Transverse colon (tissue), 3 donors: ENCODE measurements around the gene NXPH4.

Experiments used
- POLR2A ChIP-seq: fragments of 450-650 bp; IDR thresholded peaks from one replicate; pipeline ENCODE4 v1.6.1; 2016; ENCODE audit warnings: antibody characterized with exemption, mild to moderate bottlenecking, moderate library complexity
- TF ChIP-seq, protein P1 (sequence below), 5 experiments: fragments of 200-600 bp in 3 of 5; fragments of 450-650 bp in 2 of 5; sonication (generic) in 3 of 5; IDR thresholded peaks; 1 replicate in 2 of 5; 2 replicates in 3 of 5; pipeline ENCODE4 v1.5.1; 2016 to 2017; ENCODE audit warnings: antibody characterized with exemption in 5 of 5, inconsistent platforms in 3 of 5, mild to moderate bottlenecking in 2 of 5, moderate library complexity in 1 of 5

DNA sequence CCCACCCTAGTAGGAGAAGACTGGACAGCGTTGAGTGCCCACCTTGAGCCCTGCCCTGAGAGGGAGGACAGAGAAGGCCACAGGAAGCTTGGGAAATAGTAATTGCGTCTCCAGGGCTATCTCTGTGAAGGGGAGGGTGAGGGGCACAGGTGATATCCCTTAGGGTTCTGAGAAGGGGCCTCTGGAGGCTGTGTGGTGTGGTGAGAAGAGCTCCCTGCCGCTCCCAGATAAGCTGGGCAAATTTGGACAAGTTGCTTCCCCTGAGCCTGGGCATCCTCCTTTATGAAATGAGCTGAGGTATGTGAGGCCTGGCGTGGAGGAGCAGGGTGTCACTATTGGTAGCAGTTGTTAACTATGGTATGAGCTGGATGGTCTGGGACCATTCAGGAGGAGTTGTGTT is 45.7 kb upstream of the NXPH4 start:
- TF ChIP-seq, protein P1, sequence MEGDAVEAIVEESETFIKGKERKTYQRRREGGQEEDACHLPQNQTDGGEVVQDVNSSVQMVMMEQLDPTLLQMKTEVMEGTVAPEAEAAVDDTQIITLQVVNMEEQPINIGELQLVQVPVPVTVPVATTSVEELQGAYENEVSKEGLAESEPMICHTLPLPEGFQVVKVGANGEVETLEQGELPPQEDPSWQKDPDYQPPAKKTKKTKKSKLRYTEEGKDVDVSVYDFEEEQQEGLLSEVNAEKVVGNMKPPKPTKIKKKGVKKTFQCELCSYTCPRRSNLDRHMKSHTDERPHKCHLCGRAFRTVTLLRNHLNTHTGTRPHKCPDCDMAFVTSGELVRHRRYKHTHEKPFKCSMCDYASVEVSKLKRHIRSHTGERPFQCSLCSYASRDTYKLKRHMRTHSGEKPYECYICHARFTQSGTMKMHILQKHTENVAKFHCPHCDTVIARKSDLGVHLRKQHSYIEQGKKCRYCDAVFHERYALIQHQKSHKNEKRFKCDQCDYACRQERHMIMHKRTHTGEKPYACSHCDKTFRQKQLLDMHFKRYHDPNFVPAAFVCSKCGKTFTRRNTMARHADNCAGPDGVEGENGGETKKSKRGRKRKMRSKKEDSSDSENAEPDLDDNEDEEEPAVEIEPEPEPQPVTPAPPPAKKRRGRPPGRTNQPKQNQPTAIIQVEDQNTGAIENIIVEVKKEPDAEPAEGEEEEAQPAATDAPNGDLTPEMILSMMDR (IDR thresholded peaks at IDR 0.05), result no peak
- TF ChIP-seq POLR2A, result no peak
